Mesenchymal stem cell (in vitro differentiated cells and primary cell): Measurements from ENCODE around the gene ATL3.
"Not testable (repeated sequence)": the region's sequence is repeated elsewhere in the genome, so short reads cannot be mapped to it uniquely, and the experiment has no call there.

Source experiments
- DNase-seq: peaks from one replicate; pipeline ENCODE4 v3.0.0-alpha.2; 2013
- H2AFZ ChIP-seq: one replicate; pipeline ENCODE4 v1.6.1; 2013; ENCODE audit warnings: low read depth, mild to moderate bottlenecking, control low read depth, inconsistent platforms, low read length, moderate library complexity
- H2AK5ac ChIP-seq: 2 replicates; pipeline ENCODE4 v1.6.1; 2013; ENCODE audit warnings: low read length, moderate library complexity, mild to moderate bottlenecking, inconsistent platforms; ENCODE audit not compliant: severe bottlenecking
- H2BK120ac ChIP-seq: one replicate; pipeline ENCODE4 v1.6.1; 2013; ENCODE audit warnings: low read depth, mild to moderate bottlenecking, inconsistent platforms, low read length, moderate library complexity
- H2BK12ac ChIP-seq, 2 experiments: one replicate each; pipeline ENCODE4 v1.6.1; 2013; ENCODE audit warnings: inconsistent platforms in 2 of 2, low read length in 2 of 2, mild to moderate bottlenecking in 2 of 2, moderate library complexity in 2 of 2, control low read depth in 1 of 2
- H2BK15ac ChIP-seq: one replicate; pipeline ENCODE4 v1.6.1; 2013; ENCODE audit warnings: mild to moderate bottlenecking, low read depth, inconsistent platforms; ENCODE audit not compliant: poor library complexity, severe bottlenecking
- H2BK5ac ChIP-seq: 2 replicates; pipeline ENCODE4 v1.6.1; 2013; ENCODE audit warnings: low read depth, mild to moderate bottlenecking, low read length, control low read depth, inconsistent platforms; ENCODE audit not compliant: poor library complexity, severe bottlenecking
- H3K14ac ChIP-seq, 2 experiments: one replicate each; pipeline ENCODE4 v1.6.1; 2013; ENCODE audit warnings: inconsistent platforms in 2 of 2, low read length in 2 of 2, control low read depth in 1 of 2, mild to moderate bottlenecking in 1 of 2, moderate library complexity in 1 of 2
- H3K18ac ChIP-seq, 2 experiments: one replicate each; pipeline ENCODE4 v1.6.1; 2013; ENCODE audit warnings: inconsistent platforms in 2 of 2, low read length in 2 of 2, control low read depth in 1 of 2, low read depth in 1 of 2, mild to moderate bottlenecking in 1 of 2
- H3K23ac ChIP-seq, 2 experiments: one replicate each; pipeline ENCODE4 v1.6.1; 2013; ENCODE audit warnings: inconsistent platforms in 2 of 2, low read length in 2 of 2, mild to moderate bottlenecking in 2 of 2, moderate library complexity in 2 of 2, control low read depth in 1 of 2
- H3K27ac ChIP-seq: 2 replicates; pipeline ENCODE4 v1.5.1; 2013; ENCODE audit warnings: mild to moderate bottlenecking, moderate library complexity, low read length, control low read depth, inconsistent platforms; ENCODE audit not compliant: poor library complexity, severe bottlenecking
- H3K27me3 ChIP-seq, 2 experiments: 2 replicates each; pipeline versions ENCODE4 v1.6.1 to v1.7.0; 2013; ENCODE audit warnings: low read length in 2 of 2, mild to moderate bottlenecking in 2 of 2, moderate library complexity in 2 of 2, control low read depth in 1 of 2, inconsistent platforms in 1 of 2; ENCODE audit not compliant: control insufficient read depth in 1 of 2, insufficient read depth in 1 of 2
- H3K36me3 ChIP-seq, 2 experiments: 2 replicates each; pipeline versions ENCODE4 v1.6.1 to v1.7.0; 2013; ENCODE audit warnings: low read length in 2 of 2, control low read depth in 1 of 2, inconsistent platforms in 1 of 2, low read depth in 1 of 2, mild to moderate bottlenecking in 1 of 2; ENCODE audit not compliant: insufficient read depth in 2 of 2, control insufficient read depth in 1 of 2
- H3K4ac ChIP-seq, 2 experiments: one replicate each; pipeline ENCODE4 v1.6.1; 2013; ENCODE audit warnings: inconsistent platforms in 2 of 2, low read length in 2 of 2, mild to moderate bottlenecking in 2 of 2, moderate library complexity in 2 of 2, control low read depth in 1 of 2, low read depth in 1 of 2
- H3K4me1 ChIP-seq: 2 replicates; pipeline ENCODE4 v1.6.1; 2013; ENCODE audit warnings: low read depth, low read length, control low read depth; ENCODE audit not compliant: control insufficient read depth, insufficient read depth
- H3K4me2 ChIP-seq: 2 replicates; pipeline ENCODE4 v1.6.1; 2013; ENCODE audit warnings: low read length, mild to moderate bottlenecking, inconsistent platforms; ENCODE audit not compliant: poor library complexity, severe bottlenecking
- H3K4me3 ChIP-seq, 2 experiments: 2 replicates each; pipeline versions ENCODE4 v1.5.1 to v1.7.0; 2013; ENCODE audit warnings: low read length in 2 of 2, mild to moderate bottlenecking in 2 of 2, control low read depth in 1 of 2, low read depth in 1 of 2; ENCODE audit not compliant: insufficient read depth in 1 of 2
- H3K79me1 ChIP-seq: replicated peaks from 2 replicates; pipeline ENCODE4 v1.6.1; 2013; ENCODE audit warnings: mild to moderate bottlenecking, control low read depth, low read length, inconsistent platforms; ENCODE audit not compliant: poor library complexity, severe bottlenecking
- H3K9ac ChIP-seq: 2 replicates; pipeline ENCODE4 v1.7.0; 2013; ENCODE audit warnings: mild to moderate bottlenecking, low read length, moderate library complexity
- H3K9me3 ChIP-seq: 2 replicates; pipeline ENCODE4 v1.7.0; 2013; ENCODE audit warnings: mild to moderate bottlenecking, low read length; ENCODE audit not compliant: control insufficient read depth
- H4K8ac ChIP-seq: one replicate; pipeline ENCODE4 v1.6.1; 2013; ENCODE audit warnings: inconsistent platforms, mild to moderate bottlenecking, low read length, moderate library complexity
- H4K91ac ChIP-seq: one replicate; pipeline ENCODE4 v1.6.1; 2013; ENCODE audit warnings: mild to moderate bottlenecking, low read length, inconsistent platforms
- WGBS: methylation state at CpG from one replicate; pipeline ENCODE4 v1.1.7; 2013; ENCODE audit warnings: mixed read lengths; 5-methylcytosine and 5-hydroxymethylcytosine counted together

The ATL3 gene

GRCh38 chr11:63621071-63621470 is 50.1 kb downstream of the ATL3 start:
- no peak overlapping the region for H3K14ac ChIP-seq
- no peak overlapping the region for H2BK12ac ChIP-seq
- H3K79me1 ChIP-seq, result no peaks in the 10 kb centered on the region
- H3K9me3 ChIP-seq, result no peaks in the 10 kb centered on the region
- no peak overlapping the region for H2AFZ ChIP-seq
- H3K27ac ChIP-seq, result no peak overlapping the region
- peak overlapping the region; percentile 31 for H2AK5ac ChIP-seq
- H3K4me2 ChIP-seq, result no peak overlapping the region
- H3K4me1 ChIP-seq, result peaks cover 7% of the 10 kb centered on the region
- 80% methylated on average over 1 of the region's 1 CpG for WGBS
- no peak overlapping the region for H3K9ac ChIP-seq
- no peak overlapping the region for H3K18ac ChIP-seq
- no peaks in the 10 kb centered on the region for H3K27me3 ChIP-seq
- no peak overlapping the region for H2BK15ac ChIP-seq
- no peak overlapping the region for H4K8ac ChIP-seq
- H3K4ac ChIP-seq, result no peak overlapping the region
- H3K36me3 ChIP-seq, result no peaks in the 10 kb centered on the region
- H2BK120ac ChIP-seq, result no peak overlapping the region
- H3K23ac ChIP-seq, result no peak overlapping the region
- no peak for DNase-seq
- no peak overlapping the region for H3K4me3 ChIP-seq
- H4K91ac ChIP-seq, result no peak overlapping the region
- H2BK5ac ChIP-seq, result no peak overlapping the region

GRCh38 chr11:63619967-63620366 is 51.2 kb downstream of the ATL3 start:
- Histone ChIP-seq H4K8ac (no peak overlapping the region), H3K27ac (no peak overlapping the region), H3K4me2 (no peak overlapping the region), H3K27me3 (no peaks in the 10 kb centered on the region), H3K23ac (no peak overlapping the region), H2BK12ac (no peak overlapping the region), H3K4me1 (peaks cover 7% of the 10 kb centered on the region), H3K4me3 (no peak overlapping the region), H3K9ac (no peak overlapping the region), H3K9me3 (no peaks in the 10 kb centered on the region), H2BK15ac (no peak overlapping the region), H3K36me3 (no peaks in the 10 kb centered on the region), H2AK5ac (no peak overlapping the region), H3K4ac (no peak overlapping the region), H2AFZ (no peak overlapping the region), H3K14ac (no peak overlapping the region), H4K91ac (no peak overlapping the region), H2BK120ac (no peak overlapping the region), H3K79me1 (no peaks in the 10 kb centered on the region), H2BK5ac (no peak overlapping the region), H3K18ac (no peak overlapping the region)
- WGBS, result 78% methylated on average over 6 of the region's 6 CpGs
- no peak for DNase-seq

GRCh38 chr11:63617686-63618085 is 53.5 kb downstream of the ATL3 start:
- H2BK5ac ChIP-seq, result not testable (repeated sequence)
- WGBS, result 97% methylated on average over 4 of the region's 5 CpGs

GRCh38 chr11:63616953-63617352 is 54.2 kb downstream of the ATL3 start:
- Histone ChIP-seq H3K4ac (no peak overlapping the region), H3K9ac (no peak overlapping the region), H3K27me3 (no peaks in the 10 kb centered on the region), H4K91ac (no peak overlapping the region), H3K23ac (no peak overlapping the region), H2BK120ac (no peak overlapping the region), H3K9me3 (no peaks in the 10 kb centered on the region), H2BK12ac (no peak overlapping the region), H2AFZ (no peak overlapping the region), H3K14ac (no peak overlapping the region), H2BK15ac (no peak overlapping the region), H2BK5ac (no peak overlapping the region), H3K4me3 (no peak overlapping the region), H3K79me1 (peaks cover 2% of the 10 kb centered on the region), H3K27ac (no peak overlapping the region), H3K4me2 (no peak overlapping the region), H3K36me3 (no peaks in the 10 kb centered on the region), H4K8ac (no peak overlapping the region), H2AK5ac (no peak overlapping the region), H3K18ac (no peak overlapping the region), H3K4me1 (no peaks in the 10 kb centered on the region)
- 97% methylated on average over 3 of the region's 3 CpGs for WGBS
- no peak for DNase-seq

More at GRCh38 chr11:63617686-63618085, 53.5 kb downstream of the ATL3 start:
- H3K18ac ChIP-seq, H3K27ac ChIP-seq, H3K4me2 ChIP-seq, H4K91ac ChIP-seq, H4K8ac ChIP-seq, H2BK12ac ChIP-seq, H3K9ac ChIP-seq, H2BK120ac ChIP-seq, H2AK5ac ChIP-seq, DNase-seq, H3K4me1 ChIP-seq, H3K14ac ChIP-seq, H3K4ac ChIP-seq, H3K4me3 ChIP-seq, H2BK15ac ChIP-seq, H3K27me3 ChIP-seq, H3K23ac ChIP-seq, H2AFZ ChIP-seq, H3K9me3 ChIP-seq, H3K79me1 ChIP-seq, H3K36me3 ChIP-seq: not testable (repeated sequence)
